ENCODE results near the gene C7orf33. TPM values are rescaled to one million over a fixed set of nuclear protein-coding genes. Genes with fewer than 3 reads are reported as not detected.

C7orf33 gene
- total RNA-seq, 1 donor from 2014 or later = not detected

- TF ChIP-seq CTCF (IDR thresholded peaks at IDR 0.05; ENCODE audit: unreplicated experiment) = no peak
- DNase-seq (ENCODE audit: low spot score in 2 of 2, unreplicated experiment in 2 of 2) = no peak
- Mint-ChIP-seq H3K4me3 (no peak overlapping the region), H3K27me3 (ENCODE audit: low read depth) (no peaks in the 10 kb centered on the region), H3K36me3 (no peaks in the 10 kb centered on the region), H3K4me1 (peaks cover 22% of the 10 kb centered on the region), H3K9me3 (no peaks in the 10 kb centered on the region), H3K27ac (no peak overlapping the region)
Measured at GRCh38 chr7:148652773-148653172, 62.2 kb downstream of the C7orf33 start.

- Mint-ChIP-seq H3K27me3 (ENCODE audit: low read depth) (no peaks in the 10 kb centered on the region), H3K4me1 (no peaks in the 10 kb centered on the region), H3K27ac (no peak overlapping the region), H3K9me3 (peaks cover 4% of the 10 kb centered on the region), H3K36me3 (no peaks in the 10 kb centered on the region), H3K4me3 (no peak overlapping the region)
- no peak for TF ChIP-seq CTCF (IDR thresholded peaks at IDR 0.05; ENCODE audit: unreplicated experiment)
- DNase-seq (ENCODE audit: low spot score in 2 of 2, unreplicated experiment in 2 of 2) = no peak
Measured at GRCh38 chr7:148657929-148658328, 67.4 kb downstream of the C7orf33 start.

DNA sequence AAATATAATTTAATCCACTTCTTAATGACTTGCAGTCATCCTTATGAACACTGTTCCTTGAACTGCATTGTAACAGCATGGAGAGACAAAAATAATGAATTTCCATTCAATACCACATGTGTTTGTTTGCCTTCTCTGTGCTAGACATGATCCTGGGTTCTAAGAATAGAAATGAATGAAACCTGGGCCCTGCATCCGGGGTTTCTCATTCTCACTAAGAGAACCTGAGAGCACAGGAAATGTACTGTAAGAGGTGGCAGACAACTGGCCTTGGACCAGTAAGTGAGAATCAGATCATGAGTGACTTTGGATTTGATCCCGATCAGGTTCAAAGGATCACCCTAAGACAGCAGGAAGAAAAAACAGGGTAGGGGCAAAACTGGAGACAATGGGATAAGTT, 70.9 kb downstream of the C7orf33 start:
- H3K27ac Mint-ChIP-seq = no peak overlapping the region
- H3K4me3 Mint-ChIP-seq = no peak overlapping the region
- no peak for TF ChIP-seq CTCF (IDR thresholded peaks at IDR 0.05; ENCODE audit: unreplicated experiment)
- no peak for DNase-seq (ENCODE audit: low spot score in 2 of 2, unreplicated experiment in 2 of 2)
- H3K9me3 Mint-ChIP-seq = peaks cover 4% of the 10 kb centered on the region
- no peaks in the 10 kb centered on the region for H3K36me3 Mint-ChIP-seq
- no peaks in the 10 kb centered on the region for H3K27me3 Mint-ChIP-seq (ENCODE audit: low read depth)
- H3K4me1 Mint-ChIP-seq = peaks cover 1% of the 10 kb centered on the region

DNA sequence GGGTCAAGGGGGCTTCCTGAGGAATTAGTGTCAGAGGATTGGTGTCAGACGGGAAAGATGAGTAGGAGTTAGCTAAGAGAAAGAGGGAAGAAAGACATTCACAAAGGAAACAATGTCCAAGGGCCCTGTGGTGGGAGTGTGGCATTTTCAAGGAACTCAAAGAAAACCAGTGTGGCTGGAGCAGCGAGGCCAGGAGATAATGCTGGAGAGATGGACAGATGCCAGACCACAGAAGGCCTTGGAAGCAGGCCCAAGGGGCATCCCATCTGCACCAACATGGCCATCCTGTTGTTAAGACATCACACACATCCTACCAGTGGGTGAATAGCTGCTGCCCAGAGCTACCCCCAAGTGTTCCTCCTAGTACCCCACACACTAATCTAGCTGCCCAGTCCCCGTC, 72.1 kb downstream of the C7orf33 start:
- no peak for DNase-seq (ENCODE audit: low spot score in 2 of 2, unreplicated experiment in 2 of 2)
- Mint-ChIP-seq H3K9me3 (peaks cover 4% of the 10 kb centered on the region), H3K36me3 (no peaks in the 10 kb centered on the region), H3K27me3 (ENCODE audit: low read depth) (no peaks in the 10 kb centered on the region), H3K4me1 (peaks cover 1% of the 10 kb centered on the region), H3K4me3 (no peak overlapping the region), H3K27ac (no peak overlapping the region)
- TF ChIP-seq CTCF (IDR thresholded peaks at IDR 0.05; ENCODE audit: unreplicated experiment) = no peak

DNA sequence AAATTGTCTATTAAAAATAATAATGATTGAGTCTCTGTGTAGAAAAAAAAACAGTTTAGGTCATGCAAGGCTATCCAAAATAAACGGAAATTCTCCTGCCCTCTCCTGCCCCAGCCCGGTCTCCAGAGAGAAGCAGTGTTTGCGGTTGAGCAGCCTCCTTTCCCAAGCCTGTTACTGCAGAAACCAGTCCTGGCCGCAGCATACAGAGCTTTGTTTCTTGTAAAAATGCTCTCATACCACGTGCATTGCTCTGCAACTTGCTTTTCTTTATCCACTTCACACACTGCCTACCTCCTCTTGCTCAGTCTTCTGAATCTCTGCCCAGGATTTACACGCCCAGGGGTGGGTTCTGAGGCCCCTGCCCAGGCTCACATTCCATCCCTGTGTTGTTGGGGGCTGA, 73.8 kb downstream of the C7orf33 start:
- Mint-ChIP-seq H3K9me3 (peaks cover 4% of the 10 kb centered on the region), H3K36me3 (no peaks in the 10 kb centered on the region), H3K27me3 (ENCODE audit: low read depth) (no peaks in the 10 kb centered on the region), H3K27ac (no peak overlapping the region), H3K4me3 (no peak overlapping the region), H3K4me1 (peaks cover 1% of the 10 kb centered on the region)
- no peak for DNase-seq (ENCODE audit: low spot score in 2 of 2, unreplicated experiment in 2 of 2)
- TF ChIP-seq CTCF (IDR thresholded peaks at IDR 0.05; ENCODE audit: unreplicated experiment) = no peak

GRCh38 chr7:148665221-148665620, 74.7 kb downstream of the C7orf33 start:
- H3K27me3 Mint-ChIP-seq (ENCODE audit: low read depth) = no peaks in the 10 kb centered on the region
- no peak for DNase-seq (ENCODE audit: low spot score in 2 of 2, unreplicated experiment in 2 of 2)
- peaks cover 1% of the 10 kb centered on the region for H3K4me1 Mint-ChIP-seq

More at GRCh38 chr7:148665221-148665620, 74.7 kb downstream of the C7orf33 start:
- Mint-ChIP-seq H3K36me3 (no peaks in the 10 kb centered on the region), H3K4me3 (no peak overlapping the region), H3K9me3 (peaks cover 4% of the 10 kb centered on the region), H3K27ac (no peak overlapping the region)
- no peak for TF ChIP-seq CTCF (IDR thresholded peaks at IDR 0.05; ENCODE audit: unreplicated experiment)

Measured in mesothelial cell of epicardium (in vitro differentiated cells).